SK-N-SH (cell line): Measurements from ENCODE around the gene TRIM66. TPM values are rescaled to one million over a fixed set of nuclear protein-coding genes. Genes with fewer than 3 reads are reported as not detected.

Source experiments
- CTCF ChIA-PET: fragments of 300-600, 350-600 bp; formaldehyde crosslinking; extraction: SDS; loops from one replicate; lab custom pipeline; 2021; lab: Yijun Ruan, JAX
- POLR2A ChIA-PET: fragments of 350-600 bp; sonication (Branson Sonifier 250); formaldehyde crosslinking; extraction: SDS; loops from one replicate; lab custom pipeline; 2020; ENCODE audit warnings: antibody characterized with exemption, inconsistent platforms; lab: Yijun Ruan, JAX
- DNase-seq: peaks from one replicate; pipeline ENCODE4 v3.0.0; 2012
- H2AFZ ChIP-seq: fragments of 200-600 bp; sonication (generic); 2 replicates; pipeline ENCODE4 v1.8.1; 2016; ENCODE audit warnings: antibody characterized with exemption, mild to moderate bottlenecking, low read depth
- H3F3A ChIP-seq: fragments of 200-600 bp; sonication (generic); replicated peaks from 2 replicates; pipeline ENCODE3; 2016; ENCODE audit warnings: antibody characterized with exemption, mild to moderate bottlenecking; ENCODE audit not compliant: insufficient read depth
- H3K27ac ChIP-seq, 2 experiments: fragments of 200-500 bp in 1 of 2; fragments of 200-600 bp in 1 of 2; sonication (Bioruptor generic) in 1 of 2; sonication (generic), shearing (Covaris generic) in 1 of 2; 2 replicates each; pipeline versions ENCODE4 v1.5.1 to v1.6.1; 2014 to 2016; ENCODE audit warnings: low read depth in 2 of 2, inconsistent platforms in 1 of 2, low read length in 1 of 2, mild to moderate bottlenecking in 1 of 2, mixed read lengths in 1 of 2
- H3K27me3 ChIP-seq: fragments of 200-600 bp; sonication (generic), shearing (Covaris generic); 2 replicates; pipeline ENCODE4 v1.6.1; 2016; ENCODE audit warnings: mixed run types; ENCODE audit not compliant: insufficient read depth
- H3K36me3 ChIP-seq, 2 experiments: fragments of 200-500 bp in 1 of 2; fragments of 200-600 bp in 1 of 2; sonication (Bioruptor generic) in 1 of 2; sonication (generic) in 1 of 2; replicated peaks in 1 of 2; 2 replicates each; pipeline versions ENCODE3 to v1.5.1; 2014 to 2016; ENCODE audit warnings: low read length in 1 of 2, mild to moderate bottlenecking in 1 of 2; ENCODE audit not compliant: insufficient read depth in 2 of 2, control insufficient read depth in 1 of 2
- H3K4me1 ChIP-seq, 2 experiments: fragments of 200-500 bp in 1 of 2; fragments of 200-600 bp in 1 of 2; sonication (Bioruptor generic) in 1 of 2; sonication (generic), shearing (Covaris generic) in 1 of 2; 2 replicates each; pipeline versions ENCODE4 v1.5.1 to v1.6.1; 2014 to 2016; ENCODE audit warnings: low read depth in 1 of 2, low read length in 1 of 2, mixed run types in 1 of 2; ENCODE audit not compliant: insufficient read depth in 2 of 2, control insufficient read depth in 1 of 2
- H3K4me2 ChIP-seq: fragments of 200-600 bp; sonication (generic), shearing (Covaris generic); 2 replicates; pipeline ENCODE4 v1.6.1; 2017; ENCODE audit warnings: mixed run types
- H3K4me3 ChIP-seq, 2 experiments: fragments of 200-500 bp in 1 of 2; fragments of 200-600 bp in 1 of 2; sonication (Bioruptor generic) in 1 of 2; sonication (generic), shearing (Covaris generic) in 1 of 2; 2 replicates each; pipeline versions ENCODE4 v1.5.1 to v1.8.1; 2014 to 2016; ENCODE audit warnings: low read depth in 2 of 2, inconsistent platforms in 1 of 2, low read length in 1 of 2, mild to moderate bottlenecking in 1 of 2, mixed read lengths in 1 of 2, moderate library complexity in 1 of 2
- H3K79me2 ChIP-seq: fragments of 200-600 bp; sonication (generic); 2 replicates; pipeline ENCODE4 v1.8.1; 2017; ENCODE audit warnings: mild to moderate bottlenecking; ENCODE audit not compliant: insufficient read depth
- H3K9ac ChIP-seq: fragments of 200-600 bp; sonication (generic); 2 replicates; pipeline ENCODE4 v1.6.1; 2017; ENCODE audit warnings: mixed run types
- H3K9me2 ChIP-seq: fragments of 200-600 bp; sonication (generic); 2 replicates; pipeline ENCODE4 v1.6.1; 2017; ENCODE audit warnings: mixed run types
- H3K9me3 ChIP-seq: fragments of 200-600 bp; sonication (generic); 2 replicates; pipeline ENCODE4 v1.6.1; 2017; ENCODE audit warnings: mixed run types, mild to moderate bottlenecking, moderate library complexity
- H4K20me1 ChIP-seq: fragments of 200-600 bp; sonication (generic); 2 replicates; pipeline ENCODE4 v1.6.1; 2017; ENCODE audit warnings: mild to moderate bottlenecking, mixed run types; ENCODE audit not compliant: insufficient read depth
- CHD2 ChIP-seq: fragments of 150-350 bp; IDR thresholded peaks from 2 replicates; pipeline ENCODE4 v1.6.1; 2018; ENCODE audit warnings: low read length; ENCODE audit not compliant: partially characterized antibody
- FOSL2 ChIP-seq: IDR thresholded peaks from 2 replicates; pipeline ENCODE4 v1.4.0; 2012; ENCODE audit warnings: low read depth, mild to moderate bottlenecking, moderate library complexity, borderline replicate concordance
- GABPA ChIP-seq: IDR thresholded peaks from 2 replicates; pipeline ENCODE4 v1.4.0; 2012; ENCODE audit warnings: low read depth, mild to moderate bottlenecking
- GATA2 ChIP-seq: sonication (generic); formaldehyde crosslinking; IDR thresholded peaks from 2 replicates; pipeline ENCODE4 v1.5.0; 2020; ENCODE audit warnings: mild to moderate bottlenecking, missing genetic modification reagents
- RCOR1 ChIP-seq: fragments of 150-350 bp; IDR thresholded peaks from 2 replicates; pipeline ENCODE4 v1.6.1; 2017; ENCODE audit warnings: antibody characterized with exemption, low read length
- REST ChIP-seq: IDR thresholded peaks from 2 replicates; pipeline ENCODE4 v1.6.1; 2012; ENCODE audit warnings: mild to moderate bottlenecking, low read depth, low read length, moderate library complexity
- TAF1 ChIP-seq: IDR thresholded peaks from 2 replicates; pipeline ENCODE4 v1.6.1; 2012; ENCODE audit warnings: low read depth, mild to moderate bottlenecking, low read length, moderate library complexity, borderline replicate concordance
- USF1 ChIP-seq: IDR thresholded peaks from 2 replicates; pipeline ENCODE4 v1.4.0; 2012; ENCODE audit warnings: low read depth, borderline replicate concordance
- YY1 ChIP-seq: IDR thresholded peaks from 2 replicates; pipeline ENCODE4 v1.4.0; 2012; ENCODE audit warnings: low read depth, mild to moderate bottlenecking
- WGBS: methylation state at CpG from one replicate; pipeline ENCODE4 v1.1.6; 2017; ENCODE audit warnings: low lambda C conversion rate; 5-methylcytosine and 5-hydroxymethylcytosine counted together
- polyA plus RNA-seq, 3 experiments: library from polyadenylated mRNA; depleted of rRNA; stranded (reverse); fragments of >200 nt; gene quantifications; 2 replicates each; pipeline ENCODE4 v1.2.3, GENCODE V29; 2012

The TRIM66 gene
- polyA plus RNA-seq, 1 of the 3 experiments (the other 2 are of a cell fraction): 6.4 TPM

GRCh38 chr11:8682303-8683114, at the start of gene TRIM66, which contains the start of gene RPL27A (continued):
- peak; percentile 59 for TF ChIP-seq YY1
- peak; percentile 84 for TF ChIP-seq GABPA
- peak; percentile 100 for TF ChIP-seq CHD2
- peak; percentile 97 for TF ChIP-seq TAF1
- TF ChIP-seq REST: peak; percentile 33; the same call in 1 of the 2 replicates
- no peak for TF ChIP-seq USF1
- no peak for TF ChIP-seq RCOR1

GRCh38 chr11:8731647-8732323, 49.3 kb upstream of the TRIM66 start:
- Histone ChIP-seq H3F3A (peaks cover 34% of the 10 kb centered on the region), H3K9me3 (no peaks in the 10 kb centered on the region), H3K4me2 (0 out of 2 replicates have a peak overlapping the region, but pooled peaks have one; percentile 9), H3K27me3 (no peaks in the 10 kb centered on the region), H3K27ac (peak overlapping the region in 1 of 2 experiments; percentile 63; a peak in 2 of 4 replicates), H3K79me2 (peaks cover 8% of the 10 kb centered on the region; the same call in 1 of the 2 replicates), H3K4me3 (no peak overlapping the region), H3K9ac (no peak overlapping the region), H4K20me1 (no peaks in the 10 kb centered on the region; the same call in 1 of the 2 replicates), H2AFZ (no peak overlapping the region), H3K4me1 (peaks cover 6 to 34% of the 10 kb centered on the region in 2 experiments; a peak in 3 of 4 replicates), H3K9me2 (no peaks in the 10 kb centered on the region), H3K36me3 (peaks cover 4 to 5% of the 10 kb centered on the region in 2 experiments)
- ChIA-PET POLR2A (no interaction called here), CTCF (no interaction called here)
- TF ChIP-seq FOSL2: no peak
- no peak for TF ChIP-seq GATA2 (CRISPR knock-in tag)
- WGBS: 83% methylated on average over 3 of the region's 3 CpGs
- DNase-seq: no peak
